HEK293 (cell line): Measurements from ENCODE around the gene SETD1A.

Experiments
- SP2 ChIP-seq: fragments of 450-650 bp; formaldehyde crosslinking; IDR thresholded peaks from 2 replicates; pipeline ENCODE4 v1.5.1; 2016; ENCODE audit warnings: missing biosample characterization, missing genetic modification characterization
- ZNF274 ChIP-seq, 2 experiments: fragments of 200-500 bp in 1 of 2; fragments of 450-650 bp in 1 of 2; sonication (Bioruptor generic) in 1 of 2; formaldehyde crosslinking in 1 of 2; IDR thresholded peaks; 2 replicates each; pipeline versions ENCODE4 v1.5.1 to v1.6.1; 2014 to 2016; ENCODE audit warnings: borderline replicate concordance in 1 of 2, inconsistent platforms in 1 of 2, low read length in 1 of 2, missing biosample characterization in 1 of 2, missing genetic modification characterization in 1 of 2

DNA sequence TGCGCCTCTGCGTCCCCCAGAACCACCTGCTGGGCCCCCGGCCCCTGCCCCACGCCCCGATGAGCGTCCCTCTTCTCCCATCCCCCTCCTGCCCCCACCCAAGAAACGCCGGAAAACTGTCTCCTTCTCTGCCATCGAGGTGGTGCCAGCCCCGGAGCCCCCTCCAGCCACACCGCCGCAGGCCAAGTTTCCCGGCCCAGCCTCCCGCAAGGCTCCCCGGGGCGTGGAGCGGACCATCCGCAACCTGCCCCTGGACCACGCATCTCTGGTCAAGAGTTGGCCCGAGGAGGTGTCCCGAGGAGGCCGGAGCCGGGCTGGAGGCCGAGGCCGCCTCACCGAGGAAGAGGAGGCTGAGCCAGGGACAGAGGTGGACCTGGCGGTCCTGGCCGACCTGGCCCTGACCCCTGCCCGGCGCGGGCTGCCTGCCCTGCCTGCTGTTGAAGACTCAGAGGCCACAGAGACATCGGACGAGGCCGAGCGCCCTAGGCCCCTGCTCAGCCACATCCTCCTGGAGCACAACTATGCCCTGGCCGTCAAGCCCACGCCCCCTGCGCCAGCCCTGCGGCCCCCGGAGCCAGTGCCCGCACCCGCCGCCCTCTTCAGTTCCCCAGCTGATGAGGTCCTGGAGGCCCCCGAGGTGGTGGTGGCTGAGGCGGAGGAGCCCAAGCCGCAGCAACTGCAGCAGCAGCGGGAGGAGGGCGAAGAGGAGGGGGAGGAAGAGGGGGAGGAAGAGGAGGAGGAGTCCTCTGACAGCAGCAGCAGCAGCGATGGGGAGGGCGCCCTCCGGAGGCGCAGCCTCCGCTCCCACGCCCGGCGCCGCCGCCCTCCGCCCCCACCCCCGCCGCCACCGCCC is 21.8 kb downstream of the SETD1A start:
- TF ChIP-seq SP2 (tag by site-specific recombination): no peak
- no peak for TF ChIP-seq ZNF274 (IDR thresholded peaks at IDR 0.05; ENCODE audit: low read length)
- no peak for TF ChIP-seq ZNF274 (tag by site-specific recombination; IDR thresholded peaks at IDR 0.05; ENCODE audit: borderline replicate concordance)
